ENCODE data around the gene HLA-DMA.

- TF ChIP-seq POLR2A (IDR thresholded peaks at IDR 0.05) (no peak), CTCF (IDR thresholded peaks at IDR 0.05) (peak; percentile 83 to 93 (median 88))
Observed at GRCh38 chr6:32984622-32985389, 31.9 kb upstream of the HLA-DMA start.

Measured in adrenal gland (tissue), 5 donors.